Colonic mucosa (tissue), 4 donors: ENCODE results near the gene CNN1. TPM values are rescaled to one million over a fixed set of nuclear protein-coding genes. Genes with fewer than 3 reads are reported as not detected.
A peak's percentile ranks its signal among the peaks of the same experiment; 100 is the strongest.

ENCODE experiments used
- DNase-seq: peaks from one replicate; pipeline ENCODE4 v3.0.0-alpha.2; 2020
- H3K27ac ChIP-seq: fragments of 200-600 bp; one replicate; pipeline ENCODE4 v1.8.0; 2021
- H3K27me3 ChIP-seq: fragments of 200-600 bp; one replicate; pipeline ENCODE4 v1.8.0; 2021
- H3K36me3 ChIP-seq: fragments of 200-600 bp; one replicate; pipeline ENCODE4 v1.8.0; 2021
- H3K4me1 ChIP-seq: fragments of 200-600 bp; one replicate; pipeline ENCODE4 v1.8.0; 2021; ENCODE audit warnings: mild to moderate bottlenecking
- H3K4me3 ChIP-seq: fragments of 200-600 bp; one replicate; pipeline ENCODE4 v1.8.0; 2021
- H3K9ac ChIP-seq, 2 donors: one replicate each; pipeline ENCODE4 v1.7.0; 2013; ENCODE audit warnings: control low read depth in 2 of 2, low read depth in 2 of 2, low read length in 2 of 2
- H3K9me3 ChIP-seq: fragments of 200-600 bp; one replicate; pipeline ENCODE4 v1.8.0; 2021
- intact Hi-C: fragments of 100-400 bp; cut with DNase I; formaldehyde crosslinking; loops from one replicate; pipeline ENCODE4 v1.14.1; 2022
- total RNA-seq, 2 donors: library from RNA; stranded (reverse); fragmentation: NEBNext Ultra II Directional in 1 of 2; extraction: Animal tissue kit (Norgen Biotek cat#: 25700) in 1 of 2; gene quantifications; one replicate each; pipeline ENCODE4 v1.2.1, GENCODE V29; 2021
- TF ChIP-seq, protein P1 (sequence below): fragments of 200-600 bp; IDR thresholded peaks from one replicate; pipeline ENCODE4 v1.8.0; 2022; ENCODE audit warnings: antibody characterized with exemption, mild to moderate bottlenecking
- donor health status: healthy.
- donor health status: DM: no; HTN: no; CAD: no.
- donor health status: DM: no; HTN: no; CAD: no.

The CNN1 gene
- total RNA-seq, 2 donors from 2014 or later = 10.7 to 354 TPM

DNA sequence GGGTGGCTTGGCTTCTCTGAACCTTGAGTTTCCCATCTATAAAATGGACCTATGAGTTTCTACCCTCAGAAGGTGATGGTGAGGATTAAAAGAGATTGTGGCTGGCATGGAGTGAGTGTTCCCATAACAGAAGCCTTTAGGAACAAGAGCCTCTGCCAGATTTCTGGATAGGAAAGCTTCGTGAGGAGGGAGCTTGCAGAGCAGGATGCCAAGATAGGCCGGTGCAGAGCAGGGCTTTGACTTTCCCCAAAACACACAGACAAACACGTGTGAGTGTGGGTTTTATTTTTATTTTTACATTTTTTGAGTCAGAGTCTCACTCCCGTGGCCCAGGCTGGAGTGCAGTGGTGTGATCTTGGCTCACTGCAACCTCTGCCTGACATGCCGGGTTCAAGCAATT, 3.7 kb upstream of the CNN1 start:
- intact Hi-C loops = no loop called here
- Histone ChIP-seq H3K4me1 (no peaks in the 10 kb centered on the region), H3K4me3 (no peak overlapping the region), H3K36me3 (no peaks in the 10 kb centered on the region), H3K9ac (no peak overlapping the region), H3K27me3 (no peaks in the 10 kb centered on the region), H3K27ac (peak overlapping the region; percentile 14), H3K9me3 (no peaks in the 10 kb centered on the region)
- no peak for DNase-seq
- TF ChIP-seq, protein P1, sequence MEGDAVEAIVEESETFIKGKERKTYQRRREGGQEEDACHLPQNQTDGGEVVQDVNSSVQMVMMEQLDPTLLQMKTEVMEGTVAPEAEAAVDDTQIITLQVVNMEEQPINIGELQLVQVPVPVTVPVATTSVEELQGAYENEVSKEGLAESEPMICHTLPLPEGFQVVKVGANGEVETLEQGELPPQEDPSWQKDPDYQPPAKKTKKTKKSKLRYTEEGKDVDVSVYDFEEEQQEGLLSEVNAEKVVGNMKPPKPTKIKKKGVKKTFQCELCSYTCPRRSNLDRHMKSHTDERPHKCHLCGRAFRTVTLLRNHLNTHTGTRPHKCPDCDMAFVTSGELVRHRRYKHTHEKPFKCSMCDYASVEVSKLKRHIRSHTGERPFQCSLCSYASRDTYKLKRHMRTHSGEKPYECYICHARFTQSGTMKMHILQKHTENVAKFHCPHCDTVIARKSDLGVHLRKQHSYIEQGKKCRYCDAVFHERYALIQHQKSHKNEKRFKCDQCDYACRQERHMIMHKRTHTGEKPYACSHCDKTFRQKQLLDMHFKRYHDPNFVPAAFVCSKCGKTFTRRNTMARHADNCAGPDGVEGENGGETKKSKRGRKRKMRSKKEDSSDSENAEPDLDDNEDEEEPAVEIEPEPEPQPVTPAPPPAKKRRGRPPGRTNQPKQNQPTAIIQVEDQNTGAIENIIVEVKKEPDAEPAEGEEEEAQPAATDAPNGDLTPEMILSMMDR = no peak

DNA sequence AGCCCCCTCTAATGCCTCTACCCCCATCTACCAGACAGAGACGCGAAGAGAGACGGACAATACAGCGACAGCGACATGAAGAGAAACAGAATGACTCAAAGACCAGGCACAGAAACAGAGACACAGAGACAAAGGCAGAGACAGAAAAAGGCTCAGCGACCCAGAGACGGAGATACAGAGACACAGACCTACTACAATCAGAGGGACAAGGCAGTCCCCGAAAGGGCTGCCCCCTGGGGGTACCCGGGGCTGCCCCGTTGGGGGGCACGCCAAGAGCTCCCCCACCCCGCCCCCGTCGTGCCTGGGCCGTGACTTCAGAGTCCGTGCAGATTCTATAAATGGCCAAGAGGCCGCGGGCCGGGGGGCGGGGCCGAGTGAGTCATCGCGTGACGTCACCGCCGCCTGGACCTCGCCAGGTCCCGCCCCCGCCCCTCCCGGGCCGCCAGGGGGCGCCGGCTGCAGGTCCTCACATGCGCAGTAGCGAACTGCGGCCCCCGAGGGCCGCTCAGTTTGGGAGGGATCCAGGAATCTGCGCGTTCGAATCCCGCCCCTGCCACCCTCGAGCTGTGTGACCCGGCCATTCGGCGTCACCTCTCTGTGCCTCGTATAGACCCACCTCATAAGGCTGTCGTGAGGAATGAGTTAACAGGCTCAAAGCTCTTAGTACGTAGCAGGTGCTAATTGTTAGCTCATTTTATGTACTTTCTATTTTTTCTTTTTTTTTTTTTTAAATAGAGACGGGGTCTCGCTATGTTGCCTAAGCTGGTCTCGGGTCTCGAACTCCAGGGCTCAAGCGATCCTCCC, 2.7 kb upstream of the CNN1 start:
- intact Hi-C loops = no loop called here
- H3K9me3 ChIP-seq = no peaks in the 10 kb centered on the region
- H3K27ac ChIP-seq = peak overlapping the region; percentile 14
- H3K4me3 ChIP-seq = peak overlapping the region; percentile 29
- peak overlapping the region; percentile 60 to 70 for H3K9ac ChIP-seq
- peak; percentile 91 for DNase-seq
- H3K4me1 ChIP-seq = no peaks in the 10 kb centered on the region
- no peaks in the 10 kb centered on the region for H3K36me3 ChIP-seq
- H3K27me3 ChIP-seq = no peaks in the 10 kb centered on the region
- TF ChIP-seq, protein P1 = peak; percentile 89

DNA sequence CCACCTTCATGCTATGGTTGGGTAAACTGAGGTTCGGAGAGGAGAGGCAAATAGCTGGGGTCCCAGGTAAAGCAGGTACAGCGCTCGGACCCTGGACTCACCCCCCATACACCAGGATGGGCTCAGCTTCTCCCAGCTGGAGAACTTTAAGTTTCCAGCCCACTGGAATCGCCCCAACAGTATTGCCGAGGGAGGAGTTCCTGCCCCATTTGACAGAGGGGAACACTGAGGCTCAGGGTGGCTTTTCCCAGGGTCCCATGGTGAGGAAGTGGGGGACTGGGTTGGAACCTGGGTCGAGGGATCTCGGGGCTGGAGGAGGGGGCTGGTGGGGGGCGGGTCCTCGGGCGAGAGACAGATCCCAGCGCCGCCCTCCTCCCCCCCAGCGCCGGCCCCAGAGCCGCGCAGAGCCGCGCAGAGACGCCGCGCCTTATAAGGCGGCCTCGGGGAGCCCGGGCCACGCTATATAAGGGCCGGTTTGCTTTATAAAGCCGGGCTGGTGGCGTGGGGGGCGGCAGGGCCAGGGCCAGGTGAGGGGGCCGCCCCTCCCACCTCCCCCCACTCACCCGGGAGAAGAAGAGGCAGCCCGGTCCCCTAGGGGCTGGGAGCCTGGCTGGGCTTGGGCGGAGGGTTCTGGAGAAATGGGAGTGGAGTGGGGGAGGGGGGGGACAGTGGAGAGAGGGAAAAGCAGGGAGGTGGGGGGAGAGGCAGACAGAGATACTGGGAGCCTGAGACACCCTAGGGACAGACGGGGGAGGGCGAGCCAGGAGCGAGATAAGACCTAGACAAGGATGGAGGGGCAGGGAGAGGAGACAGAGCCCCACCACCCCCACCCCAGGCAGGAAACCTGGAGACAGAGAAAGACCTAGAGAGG, 1.1 kb downstream of the CNN1 start:
- Histone ChIP-seq H3K27me3 (no peaks in the 10 kb centered on the region), H3K4me1 (no peaks in the 10 kb centered on the region), H3K4me3 (peak overlapping the region; percentile 13), H3K9me3 (no peaks in the 10 kb centered on the region), H3K27ac (peak overlapping the region; percentile 18), H3K9ac (peak overlapping the region; percentile 59 to 70), H3K36me3 (no peaks in the 10 kb centered on the region)
- intact Hi-C loops = no loop called here
- DNase-seq = no peak
- TF ChIP-seq, protein P1 = no peak

DNA sequence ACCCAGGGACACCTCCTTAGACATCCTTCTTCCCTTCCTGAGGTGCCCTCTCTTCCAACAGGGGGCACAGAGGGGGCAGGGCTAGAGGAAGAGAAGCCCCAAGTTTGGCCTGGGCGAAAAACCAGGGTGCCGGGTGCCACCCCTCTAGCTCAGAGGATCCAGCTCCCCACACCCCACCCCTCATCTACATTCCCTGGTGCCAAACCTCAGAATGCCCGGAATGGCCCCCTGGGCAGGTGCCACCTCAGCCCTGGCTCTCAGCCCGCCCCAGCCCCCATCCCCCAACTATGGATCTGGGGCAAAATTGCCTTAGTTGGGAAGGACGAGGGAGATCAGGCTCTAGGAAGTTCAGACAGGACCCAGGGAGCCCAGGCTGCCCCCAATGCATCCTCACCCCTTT, 2.0 kb downstream of the CNN1 start:
- no peak for DNase-seq
- H3K9me3 ChIP-seq = no peaks in the 10 kb centered on the region
- TF ChIP-seq, protein P1 = no peak
- no peaks in the 10 kb centered on the region for H3K36me3 ChIP-seq
- peak overlapping the region in 1 of 2 donors; percentile 19 for H3K9ac ChIP-seq
- H3K4me1 ChIP-seq = no peaks in the 10 kb centered on the region
- H3K27me3 ChIP-seq = no peaks in the 10 kb centered on the region
- no peak overlapping the region for H3K27ac ChIP-seq
- intact Hi-C loops = no loop called here
- no peak overlapping the region for H3K4me3 ChIP-seq

DNA sequence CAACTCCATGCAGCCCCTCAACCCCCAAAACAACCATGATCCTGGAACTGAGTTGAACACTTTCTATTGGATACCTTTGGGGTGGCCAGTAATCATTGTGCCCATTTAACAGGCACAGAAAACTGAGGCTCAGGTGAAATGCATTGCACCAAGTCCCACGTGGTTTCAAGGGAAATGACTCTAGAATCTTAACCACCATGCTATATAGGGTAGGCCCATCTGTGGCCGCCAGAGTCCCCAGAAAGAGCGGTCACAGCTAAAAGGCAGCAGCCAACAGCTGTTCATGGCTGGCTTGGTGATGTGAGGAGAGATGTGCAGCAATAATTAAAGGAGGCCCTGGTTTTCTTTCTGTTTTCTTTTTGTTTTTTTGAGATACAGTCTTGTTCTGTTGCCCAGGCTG, 2.6 kb downstream of the CNN1 start:
- intact Hi-C loops = no loop called here
- Histone ChIP-seq H3K36me3 (no peaks in the 10 kb centered on the region), H3K9me3 (no peaks in the 10 kb centered on the region), H3K4me3 (no peak overlapping the region), H3K9ac (no peak overlapping the region), H3K27me3 (no peaks in the 10 kb centered on the region), H3K27ac (no peak overlapping the region), H3K4me1 (no peaks in the 10 kb centered on the region)
- no peak for DNase-seq
- TF ChIP-seq, protein P1 = no peak
